Right lobe of liver (tissue), 4 donors: ENCODE measurements around the gene ETHE1.

ENCODE experiments used
- CTCF ChIP-seq, 4 donors: fragments of 200-600 bp in 3 of 4; fragments of 450-650 bp in 1 of 4; IDR thresholded peaks; one replicate each; pipeline versions ENCODE4 v1.5.1 to v1.8.0; 2016 to 2022; ENCODE audit warnings: antibody characterized with exemption in 4 of 4, mild to moderate bottlenecking in 2 of 4
- POLR2A ChIP-seq: fragments of 450-650 bp; IDR thresholded peaks from one replicate; pipeline ENCODE4 v1.6.1; 2017; ENCODE audit warnings: antibody characterized with exemption, mild to moderate bottlenecking
- donor health status: DM: no; HTN: no; CAD: no.
- donor health status: DM: no; HTN: no; CAD: no.
- donor health status: DM: no; HTN: yes; CAD: no.

GRCh38 chr19:43463381-43464133 lies 63.4 kb downstream of the ETHE1 start:
- TF ChIP-seq CTCF (IDR thresholded peaks at IDR 0.05) (no peak), POLR2A (no peak)
